ENCODE data around the gene MEAK7.

Gene MEAK7

DNA sequence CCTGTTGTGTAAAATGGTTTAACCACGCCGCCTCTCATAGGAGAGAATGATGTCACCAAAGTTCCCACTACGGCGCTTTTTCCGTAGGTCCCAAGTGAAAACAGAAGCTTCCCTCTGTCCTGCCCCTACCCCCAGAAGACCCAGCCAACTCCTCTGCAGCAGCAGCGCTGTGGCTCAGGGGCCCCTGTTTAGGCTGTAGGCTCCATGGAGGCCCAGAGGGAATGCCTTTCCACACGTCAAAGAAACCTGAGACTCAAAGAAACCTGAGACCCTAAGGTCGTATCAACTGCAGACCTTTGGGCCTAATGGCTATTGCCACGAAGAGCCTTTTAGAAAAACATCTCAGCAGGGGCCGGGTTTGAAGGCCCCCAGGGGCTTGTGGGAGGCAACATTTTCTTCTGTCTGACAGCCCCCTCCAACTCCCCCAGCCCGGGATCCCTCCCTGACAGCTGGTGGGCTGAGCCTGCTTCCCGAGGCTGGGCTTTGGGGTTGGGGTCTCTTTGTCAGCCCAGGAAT is 43.1 kb upstream of the MEAK7 start:
- in situ Hi-C loops (cut with MboI; ENCODE audit: low sequenced_read_pairs, unreplicated experiment), result no loop called here
- no peak for TF ChIP-seq CTCF (IDR thresholded peaks at IDR 0.05; ENCODE audit: borderline replicate concordance, control extremely low read depth, extremely low read depth, insufficient read depth, missing control alignments)
- no peak for DNase-seq (ENCODE audit: low spot score)

- in situ Hi-C loops (cut with MboI; ENCODE audit: low sequenced_read_pairs, unreplicated experiment), result no loop called here
- no peak for TF ChIP-seq CTCF (IDR thresholded peaks at IDR 0.05; ENCODE audit: borderline replicate concordance, control extremely low read depth, extremely low read depth, insufficient read depth, missing control alignments)
- DNase-seq (ENCODE audit: low spot score), result no peak
Observed at GRCh38 chr16:84546669-84547545, 42.4 kb upstream of the MEAK7 start.

DNA sequence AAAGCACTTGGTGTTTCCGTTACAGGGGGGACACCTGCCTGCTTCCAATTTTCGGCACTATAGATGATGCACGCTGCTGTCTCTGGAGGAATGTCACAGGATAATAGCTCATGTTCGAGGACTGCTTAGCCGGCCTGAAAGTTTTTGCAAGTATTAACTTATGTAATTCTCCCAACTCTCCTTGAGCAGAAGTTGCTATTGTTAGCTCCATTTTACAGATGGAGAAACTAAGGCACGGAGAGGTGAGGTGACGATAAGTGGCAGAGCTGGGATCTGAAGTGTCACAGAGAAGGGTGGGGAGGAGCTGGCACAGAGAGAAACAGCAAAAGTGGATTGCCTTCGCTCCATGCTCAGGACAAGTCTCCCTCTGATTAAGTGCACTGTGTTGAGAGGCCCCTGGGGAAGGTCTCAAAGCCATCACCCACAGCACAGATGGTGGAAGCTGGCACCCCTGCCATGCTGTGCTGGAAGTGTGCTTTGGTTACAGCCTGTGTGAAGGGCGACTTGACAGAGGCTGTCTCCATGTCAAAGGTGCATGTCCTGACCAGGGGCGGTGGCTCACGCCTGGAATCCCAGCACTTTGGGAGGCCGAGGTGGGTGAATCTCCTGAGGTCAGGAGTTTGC is 40.8 kb upstream of the MEAK7 start:
- no peak for TF ChIP-seq CTCF (IDR thresholded peaks at IDR 0.05; ENCODE audit: borderline replicate concordance, control extremely low read depth, extremely low read depth, insufficient read depth, missing control alignments)
- DNase-seq (ENCODE audit: low spot score), result no peak
- in situ Hi-C loops (cut with MboI; ENCODE audit: low sequenced_read_pairs, unreplicated experiment), result no loop called here

DNA sequence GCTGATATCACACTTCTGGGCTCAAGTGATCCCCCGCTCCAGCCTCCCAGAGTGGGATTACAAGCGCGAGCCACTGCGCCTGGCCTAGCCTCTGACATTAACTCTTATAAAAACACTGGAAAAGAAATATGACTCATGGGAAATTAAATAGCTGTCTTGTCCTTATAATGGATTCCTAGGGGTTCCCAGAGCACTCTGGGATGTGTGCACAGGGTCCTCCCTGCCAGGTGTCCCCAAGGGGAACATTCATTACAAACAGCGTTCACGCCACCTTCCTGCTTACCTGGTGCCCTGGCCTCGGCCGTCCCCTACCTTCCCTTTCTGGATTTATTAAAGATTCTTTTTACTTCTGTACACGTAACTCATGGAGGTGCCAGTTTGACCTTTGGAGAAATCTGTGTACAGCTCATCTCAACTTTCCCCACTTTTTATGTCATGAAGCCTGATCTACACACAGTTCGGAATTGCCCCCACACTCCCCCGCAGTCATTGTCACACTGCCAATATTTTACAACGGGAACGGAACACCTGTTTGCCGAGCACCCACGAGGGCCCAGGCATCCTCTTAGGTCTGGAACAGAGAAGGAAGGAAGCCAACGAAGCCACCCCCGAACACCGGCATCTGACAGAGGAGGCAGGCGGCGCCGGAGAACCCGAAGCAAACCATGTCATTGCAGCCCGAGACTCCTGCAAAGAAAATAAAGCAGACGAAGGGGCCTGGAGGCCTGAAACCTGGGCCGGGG is 39.7 kb upstream of the MEAK7 start:
- DNase-seq (ENCODE audit: low spot score), result no peak
- in situ Hi-C loops (cut with MboI; ENCODE audit: low sequenced_read_pairs, unreplicated experiment), result no loop called here

DNA sequence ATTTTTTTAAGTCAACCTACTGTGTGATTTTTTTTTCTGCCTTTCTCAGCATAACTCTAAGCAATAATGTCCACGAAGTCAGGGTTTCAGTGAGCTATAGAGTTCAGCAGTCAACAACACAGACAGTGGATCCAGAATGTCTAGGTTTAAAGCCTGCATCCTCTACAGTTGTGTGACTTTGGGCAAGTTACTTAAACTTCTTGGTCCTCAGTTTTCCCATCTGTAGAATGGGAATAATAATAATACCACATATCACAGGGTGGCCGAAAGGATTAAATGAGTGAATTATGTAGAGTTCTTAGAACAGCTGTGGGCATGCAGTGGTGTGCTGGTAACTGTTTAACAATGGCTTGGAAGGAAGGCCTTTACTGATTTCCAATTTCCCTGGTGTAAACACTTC is 38.8 kb upstream of the MEAK7 start:
- in situ Hi-C loops (cut with MboI; ENCODE audit: low sequenced_read_pairs, unreplicated experiment), result no loop called here

More for the DNA sequence above, 39.7 kb upstream of the MEAK7 start:
- TF ChIP-seq CTCF (IDR thresholded peaks at IDR 0.05; ENCODE audit: borderline replicate concordance, control extremely low read depth, extremely low read depth, insufficient read depth, missing control alignments), result no peak

More for the DNA sequence above, 38.8 kb upstream of the MEAK7 start:
- TF ChIP-seq CTCF (IDR thresholded peaks at IDR 0.05; ENCODE audit: borderline replicate concordance, control extremely low read depth, extremely low read depth, insufficient read depth, missing control alignments), result no peak
- no peak for DNase-seq (ENCODE audit: low spot score)
